Common myeloid progenitor, CD34-positive (primary cell): ENCODE data around the gene SYNPR.

Experiments
- CTCF ChIA-PET: fragments of 350-600 bp; sonication (Branson Sonifier 250); formaldehyde crosslinking; loops from one replicate; lab custom pipeline; 2021; ENCODE audit warnings: antibody characterized with exemption; lab: Charles Lee
- POLR2A ChIA-PET: fragments of 350-600 bp; sonication (Branson Sonifier 250); formaldehyde crosslinking; loops from one replicate; lab custom pipeline; 2021; ENCODE audit warnings: antibody characterized with exemption; lab: Charles Lee
- DNase-seq, 3 donors: peaks; one replicate each; pipeline versions ENCODE4 v3.0.0 to v3.0.0-alpha.2; 2013
- H3K27ac ChIP-seq, 2 experiments: 1 replicate in 1 of 2; 2 replicates in 1 of 2; pipeline ENCODE4 v1.7.0; 2013; ENCODE audit warnings: inconsistent platforms in 2 of 2, low read length in 2 of 2, mild to moderate bottlenecking in 2 of 2, low read depth in 1 of 2, moderate library complexity in 1 of 2; ENCODE audit not compliant: severe bottlenecking in 2 of 2, insufficient read depth in 1 of 2, poor library complexity in 1 of 2
- H3K27me3 ChIP-seq, 5 experiments: replicated peaks in 2 of 5; 1 replicate in 3 of 5; 2 replicates in 2 of 5; pipeline versions ENCODE4 v1.6.1 to v1.7.0; 2013; ENCODE audit warnings: low read length in 4 of 5, mild to moderate bottlenecking in 2 of 5, moderate library complexity in 2 of 5, inconsistent platforms in 1 of 5; ENCODE audit not compliant: insufficient read depth in 5 of 5, control insufficient read depth in 4 of 5
- H3K36me3 ChIP-seq, 4 experiments: 1 replicate in 2 of 4; 2 replicates in 2 of 4; pipeline versions ENCODE4 v1.6.1 to v1.7.0; 2013; ENCODE audit warnings: low read length in 3 of 4, control low read depth in 1 of 4, mild to moderate bottlenecking in 1 of 4; ENCODE audit not compliant: control insufficient read depth in 4 of 4, insufficient read depth in 4 of 4
- H3K4me1 ChIP-seq, 4 experiments: 1 replicate in 3 of 4; 2 replicates in 1 of 4; pipeline versions ENCODE4 v1.6.1 to v1.7.1; 2013; ENCODE audit warnings: low read length in 3 of 4, mild to moderate bottlenecking in 3 of 4, control low read depth in 1 of 4, inconsistent platforms in 1 of 4, moderate library complexity in 1 of 4; ENCODE audit not compliant: control insufficient read depth in 4 of 4, insufficient read depth in 4 of 4; ENCODE audit errors: control extremely low read depth in 1 of 4
- H3K4me3 ChIP-seq, 7 experiments: 1 replicate in 4 of 7; 2 replicates in 3 of 7; pipeline versions ENCODE4 v1.5.1 to v1.7.0; 2013; ENCODE audit warnings: mild to moderate bottlenecking in 7 of 7, low read length in 6 of 7, moderate library complexity in 6 of 7, inconsistent platforms in 2 of 7, low read depth in 2 of 7, control low read depth in 1 of 7; ENCODE audit not compliant: insufficient read depth in 4 of 7, control insufficient read depth in 1 of 7; ENCODE audit errors: extremely low read depth in 1 of 7
- H3K9me3 ChIP-seq, 5 experiments: 1 replicate in 4 of 5; 2 replicates in 1 of 5; pipeline versions ENCODE4 v1.6.1 to v1.7.1; 2013; ENCODE audit warnings: low read length in 4 of 5, mild to moderate bottlenecking in 2 of 5, inconsistent platforms in 1 of 5, low read depth in 1 of 5, moderate library complexity in 1 of 5; ENCODE audit not compliant: control insufficient read depth in 4 of 5, insufficient read depth in 2 of 5; ENCODE audit errors: control extremely low read depth in 1 of 5
- whole genome bisulfite sequencing: methylation state at CpG from one replicate; pipeline ENCODE4 v1.1.5; 2013; ENCODE audit not compliant: insufficient coverage; 5-methylcytosine and 5-hydroxymethylcytosine counted together

SYNPR gene

DNA sequence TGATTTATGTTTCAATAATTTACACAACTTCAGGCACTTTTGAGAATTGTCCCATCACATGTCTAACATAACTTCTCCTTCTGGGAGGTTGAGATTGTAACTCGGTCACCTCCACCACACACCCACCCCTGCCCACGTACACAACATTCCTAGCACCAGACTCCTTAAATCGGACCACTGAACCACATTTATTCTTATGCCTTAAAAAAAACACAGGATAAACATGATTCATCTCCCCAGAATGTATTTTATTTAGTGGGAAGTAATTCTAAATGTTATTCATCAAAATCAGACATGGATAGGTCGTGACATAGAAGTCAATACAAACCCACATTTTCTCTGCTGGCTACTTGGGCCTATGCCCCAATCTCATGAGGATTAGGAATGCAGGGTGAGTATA lies 377.4 kb downstream of the SYNPR start:
- H3K36me3 ChIP-seq = no peaks in the 10 kb centered on the region
- ChIA-PET CTCF (no interaction called here), POLR2A (no interaction called here)
- H3K4me1 ChIP-seq = no peaks in the 10 kb centered on the region
- no CpG with 5 or more reads among the region's 4 CpGs for WGBS
- DNase-seq = no peak
- H3K4me3 ChIP-seq = no peak overlapping the region
- H3K27me3 ChIP-seq = peaks cover 0 to 1% (median 0%) of the 10 kb centered on the region in 5 experiments
- H3K9me3 ChIP-seq = no peaks in the 10 kb centered on the region
- H3K27ac ChIP-seq = no peak overlapping the region

DNA sequence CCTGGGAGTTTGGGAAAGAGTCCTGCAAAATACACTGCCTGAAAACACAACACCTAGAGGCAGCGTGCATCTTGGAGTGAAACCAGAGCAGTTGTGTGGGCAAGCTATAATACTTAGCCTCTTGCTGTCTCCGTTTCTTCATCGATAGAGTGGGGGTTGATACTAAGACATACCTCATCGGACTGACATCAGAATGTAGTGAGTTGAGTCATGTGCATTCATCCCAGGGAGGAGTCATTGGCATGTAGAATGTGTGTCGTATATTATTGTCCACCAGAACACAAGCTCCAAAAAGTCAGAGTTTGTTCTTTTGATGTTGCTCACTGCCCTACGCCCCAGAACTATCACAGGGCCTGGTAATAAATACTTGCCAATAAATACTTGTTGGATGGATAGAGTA lies 378.7 kb downstream of the SYNPR start:
- Histone ChIP-seq H3K9me3 (no peaks in the 10 kb centered on the region), H3K27ac (no peak overlapping the region), H3K27me3 (peaks cover 0 to 1% (median 0%) of the 10 kb centered on the region in 5 experiments), H3K4me1 (no peaks in the 10 kb centered on the region), H3K36me3 (no peaks in the 10 kb centered on the region), H3K4me3 (no peak overlapping the region)
- POLR2A ChIA-PET = no interaction called here
- whole genome bisulfite sequencing = 97% methylated on average over 5 of the region's 6 CpGs
- DNase-seq = no peak
- CTCF ChIA-PET = interaction anchor here (0.8 kb wide), 1 partner anchor 13 kb away, joined by 3 read pairs; no protein-coding TSS in a partner anchor

DNA sequence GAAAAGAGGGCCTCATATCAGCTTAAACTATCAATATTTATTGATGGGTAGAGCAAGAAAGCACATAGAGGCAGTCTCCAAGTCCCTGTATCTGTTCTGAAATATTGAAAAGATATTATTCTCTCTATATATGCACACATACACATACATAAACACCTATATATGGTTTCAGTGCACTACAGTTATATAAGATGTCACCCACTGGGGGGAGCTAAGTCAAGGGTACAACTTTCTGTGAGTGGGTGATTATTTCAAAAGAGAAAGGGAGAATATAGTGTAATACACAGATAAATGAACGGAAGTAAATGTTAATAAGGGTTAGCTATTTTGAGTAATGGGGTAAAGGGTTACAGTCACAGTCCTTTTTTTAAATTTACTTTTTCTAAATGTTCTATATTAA lies 383.1 kb downstream of the SYNPR start:
- peak in 1 of 3 donors; percentile 2 for DNase-seq
- POLR2A ChIA-PET = no interaction called here
- H3K4me3 ChIP-seq = no peak overlapping the region
- no peak overlapping the region for H3K27ac ChIP-seq
- CTCF ChIA-PET = interaction anchor here (0.6 kb wide), 1 partner anchor 1303 kb away, joined by 3 read pairs; no protein-coding TSS in a partner anchor
- no CpG with 5 or more reads among the region's 1 CpG for WGBS
- H3K9me3 ChIP-seq = no peaks in the 10 kb centered on the region
- no peaks in the 10 kb centered on the region for H3K36me3 ChIP-seq
- H3K27me3 ChIP-seq = no peaks in the 10 kb centered on the region
- no peaks in the 10 kb centered on the region for H3K4me1 ChIP-seq

DNA sequence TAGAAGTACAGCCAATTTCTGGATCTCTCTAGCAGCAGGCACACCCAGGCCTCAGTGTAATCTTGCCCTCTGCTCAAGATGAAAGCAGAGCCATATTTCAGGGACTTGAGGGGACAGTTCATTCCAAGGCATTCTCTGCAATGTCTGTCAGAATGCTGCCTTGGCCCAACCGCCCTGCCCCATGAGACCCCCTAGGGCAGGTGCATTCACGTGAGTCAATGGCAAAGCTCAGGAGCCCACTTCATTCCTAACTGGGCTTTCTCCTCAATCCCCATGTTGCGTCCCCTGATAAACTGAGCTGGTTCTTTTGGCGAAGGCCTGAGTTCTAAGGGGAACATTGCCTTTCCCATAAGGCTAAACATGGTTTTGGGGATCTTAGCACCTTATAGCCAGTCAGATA lies 383.9 kb downstream of the SYNPR start:
- 93% methylated on average over 3 of the region's 4 CpGs for WGBS
- no peak for DNase-seq
- POLR2A ChIA-PET = no interaction called here
- Histone ChIP-seq H3K4me3 (no peak overlapping the region), H3K4me1 (no peaks in the 10 kb centered on the region), H3K27me3 (no peaks in the 10 kb centered on the region), H3K36me3 (no peaks in the 10 kb centered on the region), H3K27ac (no peak overlapping the region), H3K9me3 (no peaks in the 10 kb centered on the region)
- CTCF ChIA-PET = no interaction called here

DNA sequence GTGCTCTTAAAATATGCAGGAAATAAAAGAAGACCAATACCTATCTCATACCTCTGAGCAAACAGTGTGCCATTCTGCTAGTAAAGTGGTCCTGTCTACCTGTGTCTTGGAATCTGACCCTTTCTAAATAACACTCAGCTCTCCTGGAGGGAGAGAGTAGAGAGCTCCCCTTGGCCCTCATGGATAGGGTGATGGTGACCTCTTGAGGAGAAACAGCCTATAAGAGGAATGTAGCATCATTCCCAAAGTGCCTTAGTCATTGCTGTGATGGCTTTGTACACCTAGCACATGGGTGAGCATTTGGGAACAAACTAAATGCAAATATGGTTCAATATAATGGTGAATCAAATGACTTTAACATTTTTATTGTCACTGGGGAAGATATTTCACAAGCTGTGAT lies 384.4 kb downstream of the SYNPR start:
- Histone ChIP-seq H3K4me1 (no peaks in the 10 kb centered on the region), H3K9me3 (no peaks in the 10 kb centered on the region), H3K36me3 (no peaks in the 10 kb centered on the region), H3K4me3 (no peak overlapping the region), H3K27ac (no peak overlapping the region), H3K27me3 (no peaks in the 10 kb centered on the region)
- no peak for DNase-seq
- ChIA-PET CTCF (interaction anchor here (0.6 kb wide), 1 partner anchor 10 kb away, joined by 3 read pairs; the partner anchor contains the start of gene SNTN), POLR2A (no interaction called here)
